ENCODE measurements around the gene VEZT. TPM values are rescaled to one million over a fixed set of nuclear protein-coding genes. Genes with fewer than 3 reads are reported as not detected.

Gene VEZT, protein sequence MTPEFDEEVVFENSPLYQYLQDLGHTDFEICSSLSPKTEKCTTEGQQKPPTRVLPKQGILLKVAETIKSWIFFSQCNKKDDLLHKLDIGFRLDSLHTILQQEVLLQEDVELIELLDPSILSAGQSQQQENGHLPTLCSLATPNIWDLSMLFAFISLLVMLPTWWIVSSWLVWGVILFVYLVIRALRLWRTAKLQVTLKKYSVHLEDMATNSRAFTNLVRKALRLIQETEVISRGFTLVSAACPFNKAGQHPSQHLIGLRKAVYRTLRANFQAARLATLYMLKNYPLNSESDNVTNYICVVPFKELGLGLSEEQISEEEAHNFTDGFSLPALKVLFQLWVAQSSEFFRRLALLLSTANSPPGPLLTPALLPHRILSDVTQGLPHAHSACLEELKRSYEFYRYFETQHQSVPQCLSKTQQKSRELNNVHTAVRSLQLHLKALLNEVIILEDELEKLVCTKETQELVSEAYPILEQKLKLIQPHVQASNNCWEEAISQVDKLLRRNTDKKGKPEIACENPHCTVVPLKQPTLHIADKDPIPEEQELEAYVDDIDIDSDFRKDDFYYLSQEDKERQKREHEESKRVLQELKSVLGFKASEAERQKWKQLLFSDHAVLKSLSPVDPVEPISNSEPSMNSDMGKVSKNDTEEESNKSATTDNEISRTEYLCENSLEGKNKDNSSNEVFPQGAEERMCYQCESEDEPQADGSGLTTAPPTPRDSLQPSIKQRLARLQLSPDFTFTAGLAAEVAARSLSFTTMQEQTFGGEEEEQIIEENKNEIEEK
- 69.9 TPM for total RNA-seq
- long read RNA-seq, full-length matches to known transcripts: 23 of 48 reads
- long read RNA-seq, partial matches to known transcripts: 4 of 48 reads
- long read RNA-seq, other reads (novel, unspliced or antisense): 21 of 48 reads

DNA sequence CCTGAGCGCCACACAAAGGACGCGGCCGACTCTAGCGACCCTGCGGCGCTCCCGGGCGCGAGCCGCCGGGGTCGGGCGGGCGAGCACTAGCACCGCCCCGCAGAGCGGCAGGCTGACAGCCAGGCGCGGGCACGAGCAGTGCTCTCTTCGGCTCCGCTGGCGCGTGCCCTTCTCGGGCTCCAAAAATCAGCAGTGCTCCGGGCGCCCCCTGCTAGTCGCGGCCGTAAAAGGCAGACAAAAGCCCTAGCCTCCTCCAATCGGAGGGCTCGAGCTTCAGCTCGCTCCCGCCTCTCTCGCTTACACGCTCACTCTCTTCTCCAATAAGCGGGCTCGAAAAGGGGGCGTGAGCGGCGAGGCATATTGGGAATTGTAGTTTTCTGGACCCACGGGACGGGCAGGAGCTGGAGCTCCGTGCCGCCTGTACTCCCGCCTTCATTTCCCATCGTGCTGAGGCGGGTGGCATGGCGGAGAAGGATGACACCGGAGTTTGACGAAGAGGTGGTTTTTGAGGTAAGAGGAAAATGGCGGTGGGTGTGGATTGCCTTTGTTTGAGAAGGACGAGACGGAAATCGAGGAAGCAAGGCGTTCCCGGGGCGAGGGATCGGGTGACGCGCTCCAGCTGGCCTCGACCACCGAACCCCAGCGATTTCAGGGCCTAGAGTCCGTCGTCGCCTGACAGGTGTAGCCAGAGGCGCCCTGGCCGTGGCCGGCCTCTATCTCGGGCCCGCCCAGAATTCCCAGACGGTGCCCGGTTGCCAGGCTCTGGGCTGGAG lies at the start of gene VEZT, which contains the start of gene FGD6:
Gene VEZT (plus strand): TSS at position 431 of the 773 bp plus-strand sequence. CDS start 44 bp downstream, at position 475.
Gene FGD6 (minus strand): TSS at position 91 of the 773 bp plus-strand sequence. CDS start 227 bp downstream, outside the sequence.
- TF ChIP-seq, protein P1, sequence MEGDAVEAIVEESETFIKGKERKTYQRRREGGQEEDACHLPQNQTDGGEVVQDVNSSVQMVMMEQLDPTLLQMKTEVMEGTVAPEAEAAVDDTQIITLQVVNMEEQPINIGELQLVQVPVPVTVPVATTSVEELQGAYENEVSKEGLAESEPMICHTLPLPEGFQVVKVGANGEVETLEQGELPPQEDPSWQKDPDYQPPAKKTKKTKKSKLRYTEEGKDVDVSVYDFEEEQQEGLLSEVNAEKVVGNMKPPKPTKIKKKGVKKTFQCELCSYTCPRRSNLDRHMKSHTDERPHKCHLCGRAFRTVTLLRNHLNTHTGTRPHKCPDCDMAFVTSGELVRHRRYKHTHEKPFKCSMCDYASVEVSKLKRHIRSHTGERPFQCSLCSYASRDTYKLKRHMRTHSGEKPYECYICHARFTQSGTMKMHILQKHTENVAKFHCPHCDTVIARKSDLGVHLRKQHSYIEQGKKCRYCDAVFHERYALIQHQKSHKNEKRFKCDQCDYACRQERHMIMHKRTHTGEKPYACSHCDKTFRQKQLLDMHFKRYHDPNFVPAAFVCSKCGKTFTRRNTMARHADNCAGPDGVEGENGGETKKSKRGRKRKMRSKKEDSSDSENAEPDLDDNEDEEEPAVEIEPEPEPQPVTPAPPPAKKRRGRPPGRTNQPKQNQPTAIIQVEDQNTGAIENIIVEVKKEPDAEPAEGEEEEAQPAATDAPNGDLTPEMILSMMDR (IDR thresholded peaks at IDR 0.05): peak; percentile 72
- peak within 1 kb of the TSS; percentile 95 for H3K27ac ChIP-seq
- peak within 1 kb of the TSS; percentile 77 for H3K4me3 ChIP-seq
- H3K9me3 ChIP-seq: no peaks in the 10 kb centered on the region
- ATAC-seq: peak; percentile 97
- no peaks in the 10 kb centered on the region for H3K36me3 ChIP-seq
- intact Hi-C loops (cut with DNase I): no loop called here
- no peaks in the 10 kb centered on the region for H3K27me3 ChIP-seq
- DNase-seq: peak; percentile 99
- H3K4me1 ChIP-seq: no peaks in the 10 kb centered on the region

DNA sequence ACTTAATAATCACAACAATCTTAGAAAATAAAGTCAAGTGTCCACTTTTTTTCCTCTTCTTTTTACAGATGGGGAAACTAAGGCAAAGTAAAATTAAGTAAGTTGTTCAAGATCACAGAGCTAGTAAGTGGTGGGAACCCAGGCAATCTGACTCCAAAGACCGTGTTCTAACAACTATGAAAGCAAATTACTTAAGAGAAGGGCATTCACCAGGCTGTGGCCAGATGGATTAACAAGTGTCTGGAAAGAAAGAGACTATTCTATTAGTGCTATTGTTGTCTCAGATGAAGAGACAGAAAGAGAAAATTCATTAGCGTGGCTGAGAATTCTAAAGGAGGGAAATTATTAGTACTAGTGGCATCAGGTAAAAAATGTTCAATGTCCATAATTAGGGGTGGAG lies 48.9 kb upstream of the VEZT start:
- no peak for ATAC-seq
- Histone ChIP-seq H3K27me3 (no peaks in the 10 kb centered on the region), H3K36me3 (peaks cover 6% of the 10 kb centered on the region), H3K4me1 (peaks cover 31% of the 10 kb centered on the region), H3K9me3 (no peaks in the 10 kb centered on the region), H3K27ac (peak overlapping the region; percentile 52), H3K4me3 (no peak overlapping the region)
- intact Hi-C loops (cut with DNase I): no loop called here
- no peak for DNase-seq
- TF ChIP-seq, protein P1 (IDR thresholded peaks at IDR 0.05): no peak

DNA sequence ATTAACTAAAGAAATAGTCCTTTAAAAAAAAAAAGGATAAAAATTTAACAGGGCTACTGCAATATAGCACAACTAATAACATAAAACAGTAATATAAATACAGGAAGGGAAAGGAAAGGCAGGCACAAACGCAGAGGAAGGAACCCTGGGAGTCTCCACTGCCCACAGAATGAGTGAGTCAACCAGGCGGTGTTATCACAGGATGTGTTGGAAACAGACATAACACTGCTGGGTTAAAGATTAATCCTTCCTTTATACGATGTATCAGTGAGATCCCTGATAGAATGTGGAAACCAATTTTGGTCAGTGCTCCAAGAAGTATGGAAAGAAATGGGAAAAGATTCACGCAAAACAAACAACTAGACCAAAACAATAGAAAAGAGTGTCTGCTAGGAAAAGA lies 48.2 kb upstream of the VEZT start:
- ATAC-seq (peak; percentile 85), DNase-seq (no peak)
- no peaks in the 10 kb centered on the region for H3K27me3 ChIP-seq
- no peaks in the 10 kb centered on the region for H3K9me3 ChIP-seq
- no peak overlapping the region for H3K4me3 ChIP-seq
- intact Hi-C loops (cut with DNase I): no loop called here
- H3K4me1 ChIP-seq: peaks cover 34% of the 10 kb centered on the region
- peak overlapping the region; percentile 58 for H3K27ac ChIP-seq
- peaks cover 6% of the 10 kb centered on the region for H3K36me3 ChIP-seq
- TF ChIP-seq, protein P1 (IDR thresholded peaks at IDR 0.05): no peak

DNA sequence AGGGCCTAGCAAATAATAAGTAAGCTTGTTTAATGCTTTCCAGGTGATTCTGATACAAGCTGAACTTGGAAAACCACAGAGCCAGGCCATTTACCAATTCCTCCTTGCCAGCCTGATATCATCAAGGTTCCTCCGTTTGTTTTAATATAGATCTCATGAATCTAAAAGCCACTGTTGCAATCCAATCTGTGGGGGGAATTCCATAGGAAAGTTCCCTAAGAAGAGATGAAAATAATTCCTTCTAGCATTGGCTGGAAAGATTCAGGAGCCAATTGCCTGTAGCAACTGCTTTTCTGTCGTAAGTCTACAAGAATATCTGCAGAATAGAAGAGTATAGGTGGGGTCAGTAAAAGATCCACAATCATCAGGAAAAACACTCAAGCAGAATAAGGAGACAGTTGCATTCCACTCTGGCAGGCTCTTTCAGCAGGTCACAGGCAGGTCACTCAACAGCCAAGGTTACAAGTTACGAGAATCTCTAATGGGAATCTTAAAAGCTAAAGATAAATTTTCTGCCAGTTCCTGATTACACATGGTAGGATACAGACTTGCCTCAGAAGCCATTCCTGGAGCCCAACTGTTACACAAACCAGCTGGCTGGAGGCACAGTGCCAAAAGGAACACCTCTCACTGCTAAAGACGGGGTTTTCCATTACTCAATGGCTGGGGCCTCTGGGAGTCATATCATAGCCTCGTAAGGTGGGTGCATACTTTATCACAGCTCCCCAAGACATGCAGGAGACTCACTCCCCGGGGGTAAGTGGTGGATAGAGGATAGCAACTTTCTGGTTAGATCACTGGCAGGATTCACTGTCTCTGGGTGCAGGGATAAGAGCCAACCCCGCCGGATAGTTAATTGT lies 44.0 kb upstream of the VEZT start:
- Histone ChIP-seq H3K27me3 (no peaks in the 10 kb centered on the region), H3K36me3 (peaks cover 6% of the 10 kb centered on the region), H3K27ac (peak overlapping the region; percentile 44), H3K9me3 (no peaks in the 10 kb centered on the region), H3K4me1 (peaks cover 29% of the 10 kb centered on the region), H3K4me3 (no peak overlapping the region)
- DNase-seq: peak; percentile 74
- TF ChIP-seq, protein P1 (IDR thresholded peaks at IDR 0.05): no peak
- ATAC-seq: peak; percentile 87
- intact Hi-C loops (cut with DNase I): no loop called here
